K562 (cell line): ENCODE measurements around the gene KMT2D. TPM values are rescaled to one million over a fixed set of nuclear protein-coding genes. Genes with fewer than 3 reads are reported as not detected.

Experiments used
- ARHGAP35 ChIP-seq: fragments of 450-650 bp; IDR thresholded peaks from 2 replicates; pipeline ENCODE4 v1.6.1; 2018; ENCODE audit not compliant: partially characterized antibody
- CEBPB ChIP-seq: fragments of 450-650 bp; IDR thresholded peaks from 2 replicates; pipeline ENCODE4 v1.6.1; 2016; ENCODE audit warnings: missing genetic modification characterization, missing compliant biosample characterization
- CREB3 ChIP-seq: fragments of 450-650 bp; conservative IDR thresholded peaks from 2 replicates; pipeline ENCODE4 v1.6.1; 2016; ENCODE audit warnings: missing genetic modification characterization, low read depth, mild to moderate bottlenecking, missing compliant biosample characterization, moderate library complexity
- ETV5 ChIP-seq: sonication (generic); formaldehyde crosslinking; IDR thresholded peaks from 2 replicates; pipeline ENCODE4 v1.4.0; 2020; ENCODE audit warnings: low read depth, mild to moderate bottlenecking, missing genetic modification reagents
- HNRNPL ChIP-seq: fragments of 200-400 bp; formaldehyde crosslinking; IDR thresholded peaks from 2 replicates; pipeline ENCODE4 v1.6.1; 2017; ENCODE audit warnings: low read depth, mild to moderate bottlenecking, low read length
- JUN ChIP-seq, 2 experiments: sonication (generic) in 1 of 2; formaldehyde crosslinking in 1 of 2; IDR thresholded peaks; 2 replicates each; pipeline versions ENCODE4 v1.6.1 to v1.8.0; 2012 to 2022; ENCODE audit warnings: borderline replicate concordance in 2 of 2, mild to moderate bottlenecking in 2 of 2, improper control_type of control experiment in 1 of 2, low read depth in 1 of 2, low read length in 1 of 2, missing genetic modification reagents in 1 of 2
- KAT2B ChIP-seq: IDR thresholded peaks from one replicate; pipeline ENCODE4 v1.6.1; 2012; ENCODE audit warnings: low read depth, mild to moderate bottlenecking, control low read depth, inconsistent platforms, low read length, moderate library complexity
- L3MBTL2 ChIP-seq: fragments of 450-650 bp; IDR thresholded peaks from 2 replicates; pipeline ENCODE4 v1.6.1; 2016; ENCODE audit warnings: mild to moderate bottlenecking, moderate library complexity
- MLLT1 ChIP-seq, 2 experiments: fragments of 450-650 bp; IDR thresholded peaks; 2 replicates each; pipeline ENCODE4 v1.6.1; 2016
- POLR2B ChIP-seq: fragments of 450-650 bp; IDR thresholded peaks from 2 replicates; pipeline ENCODE4 v1.6.1; 2018; ENCODE audit warnings: low read depth; ENCODE audit not compliant: partially characterized antibody
- POU5F1 ChIP-seq: fragments of 150-350 bp; IDR thresholded peaks from 2 replicates; pipeline ENCODE4 v1.6.1; 2014; ENCODE audit warnings: borderline replicate concordance, low read length, low read depth, mild to moderate bottlenecking; ENCODE audit not compliant: partially characterized antibody
- XRCC4 ChIP-seq: IDR thresholded peaks from one replicate; pipeline ENCODE4 v1.6.1; 2011; ENCODE audit not compliant: insufficient read depth, insufficient read length; ENCODE audit errors: extremely low read depth
- ZFP36 ChIP-seq: fragments of 150-350 bp; IDR thresholded peaks from 2 replicates; pipeline ENCODE4 v1.6.1; 2018; ENCODE audit warnings: low read length, low read depth; ENCODE audit not compliant: partially characterized antibody
- ZFPM2 ChIP-seq: fragments of 250-450 bp; sonication (Bioruptor Pico); IDR thresholded peaks from 2 replicates; pipeline ENCODE4 v1.5.1; 2022; ENCODE audit warnings: mild to moderate bottlenecking
- ZNF232 ChIP-seq: sonication (generic); formaldehyde crosslinking; IDR thresholded peaks from 2 replicates; pipeline ENCODE4 v1.8.0; 2022; ENCODE audit warnings: mild to moderate bottlenecking, missing genetic modification reagents
- ZNF586 ChIP-seq: fragments of 450-650 bp; formaldehyde crosslinking; conservative IDR thresholded peaks from 2 replicates; pipeline ENCODE4 v1.4.0; 2020; ENCODE audit warnings: mild to moderate bottlenecking, moderate library complexity
- ZNF717 ChIP-seq: fragments of 250-450 bp; sonication (Bioruptor Pico); IDR thresholded peaks from 2 replicates; pipeline ENCODE4 v1.5.0; 2021
- polyA plus RNA-seq, 8 experiments: library from polyadenylated mRNA; depleted of rRNA in 4 of 8; stranded (reverse) in 5 of 8; unstranded in 3 of 8; fragments of >200 nt; fragmentation: Nextera tagmentation in 2 of 8; fragmentation: Illumina TruSeq in 1 of 8; extraction: Ambion mirVana in 2 of 8; extraction: Trizol in 1 of 8; gene quantifications; 2 replicates each; pipeline versions ENCODE4 v1.2.1 to v1.2.3, GENCODE V29; 2011 to 2014; ENCODE audit warnings: inconsistent platforms in 1 of 8, missing spikeins in 1 of 8
- total RNA-seq, 7 experiments: library from RNA; depleted of rRNA in 6 of 7; stranded (reverse); fragments of >200 nt in 6 of 7; fragmentation: Illumina TruSeq in 2 of 7; extraction: Trizol in 2 of 7; gene quantifications; 2 replicates each; pipeline versions ENCODE4 v1.2.1 to v1.2.3, GENCODE V29; 2011 to 2021; ENCODE audit warnings: low replicate concordance in 1 of 7
- TF ChIP-seq, protein P1 (sequence below): sonication (generic); formaldehyde crosslinking; IDR thresholded peaks from 2 replicates; pipeline ENCODE4 v1.8.0; 2023; ENCODE audit warnings: mild to moderate bottlenecking, missing genetic modification reagents

The KMT2D gene
- total and polyA plus RNA-seq, 9 of the 15 experiments (the other 6 are each of a cell fraction or from before 2014, with no cell fraction given) = 0.22 to 93.7 (median 13.7) TPM

DNA sequence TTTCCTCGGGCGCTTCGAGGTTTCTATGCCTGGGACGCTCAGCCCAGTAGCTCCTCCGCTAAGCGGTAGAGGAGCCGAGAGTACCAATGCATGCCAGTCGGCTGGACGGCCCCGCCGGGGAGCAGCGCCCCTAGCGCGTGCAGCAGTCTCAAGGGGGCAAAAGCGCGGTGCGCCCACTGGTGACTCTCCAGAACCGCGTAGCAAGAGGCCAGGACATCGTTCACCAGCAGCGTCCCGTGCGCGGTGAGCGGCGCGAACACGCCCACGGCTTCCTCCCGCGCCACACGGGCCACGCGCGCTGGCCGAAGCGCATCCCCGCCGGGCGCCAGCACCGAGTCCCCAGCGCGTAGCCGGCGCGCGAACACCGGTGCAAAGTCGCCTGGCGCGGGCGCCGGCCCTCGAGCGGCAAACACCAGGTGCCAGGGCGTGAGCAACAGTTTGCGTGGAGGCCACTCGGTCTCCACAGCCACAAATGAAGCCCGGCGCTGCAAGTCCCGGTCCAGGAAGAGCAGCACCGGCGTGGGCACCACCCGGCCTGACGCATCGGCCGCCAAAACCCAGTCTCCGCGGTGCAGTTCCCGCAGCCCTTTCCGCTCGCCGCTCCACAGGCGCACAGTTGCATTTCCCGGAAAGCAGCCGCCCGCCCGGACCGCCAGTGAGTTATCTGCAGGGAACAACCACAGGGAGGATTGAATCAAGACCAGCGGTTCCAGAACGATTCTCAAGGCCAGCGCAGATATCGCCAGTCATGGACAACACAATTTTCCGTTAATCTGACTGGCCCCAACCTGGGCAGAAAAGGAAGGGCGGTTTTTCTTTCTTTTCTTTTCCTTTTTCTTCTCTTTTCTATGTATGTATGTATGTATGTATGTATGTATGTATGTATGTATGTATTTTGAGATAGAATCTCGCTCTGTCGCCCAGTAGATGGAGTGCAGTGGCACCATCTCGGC is 29.5 kb upstream of the KMT2D start (continued):
- TF ChIP-seq XRCC4 = no peak
- no peak for TF ChIP-seq POU5F1
- no peak for TF ChIP-seq CREB3 (tag)
- TF ChIP-seq JUN (IDR thresholded peaks at IDR 0.05; ENCODE audit: borderline replicate concordance, low read depth, low read length) = no peak
- TF ChIP-seq JUN (CRISPR knock-in tag; IDR thresholded peaks at IDR 0.05; ENCODE audit: borderline replicate concordance) = no peak
- TF ChIP-seq CEBPB (tag) = no peak
- no peak for TF ChIP-seq KAT2B
- TF ChIP-seq POLR2B = no peak
- no peak for TF ChIP-seq ZFP36
- peak; percentile 92 for TF ChIP-seq L3MBTL2
- TF ChIP-seq ZNF717 (CRISPR knock-in tag) = no peak
- peak in 1 of 2 experiments; percentile 80; a peak in 2 of 4 replicates for TF ChIP-seq MLLT1 (IDR thresholded peaks at IDR 0.05)
- TF ChIP-seq HNRNPL = peak; percentile 81
- TF ChIP-seq ZFPM2 (CRISPR knock-in tag) = no peak
- TF ChIP-seq, protein P1, sequence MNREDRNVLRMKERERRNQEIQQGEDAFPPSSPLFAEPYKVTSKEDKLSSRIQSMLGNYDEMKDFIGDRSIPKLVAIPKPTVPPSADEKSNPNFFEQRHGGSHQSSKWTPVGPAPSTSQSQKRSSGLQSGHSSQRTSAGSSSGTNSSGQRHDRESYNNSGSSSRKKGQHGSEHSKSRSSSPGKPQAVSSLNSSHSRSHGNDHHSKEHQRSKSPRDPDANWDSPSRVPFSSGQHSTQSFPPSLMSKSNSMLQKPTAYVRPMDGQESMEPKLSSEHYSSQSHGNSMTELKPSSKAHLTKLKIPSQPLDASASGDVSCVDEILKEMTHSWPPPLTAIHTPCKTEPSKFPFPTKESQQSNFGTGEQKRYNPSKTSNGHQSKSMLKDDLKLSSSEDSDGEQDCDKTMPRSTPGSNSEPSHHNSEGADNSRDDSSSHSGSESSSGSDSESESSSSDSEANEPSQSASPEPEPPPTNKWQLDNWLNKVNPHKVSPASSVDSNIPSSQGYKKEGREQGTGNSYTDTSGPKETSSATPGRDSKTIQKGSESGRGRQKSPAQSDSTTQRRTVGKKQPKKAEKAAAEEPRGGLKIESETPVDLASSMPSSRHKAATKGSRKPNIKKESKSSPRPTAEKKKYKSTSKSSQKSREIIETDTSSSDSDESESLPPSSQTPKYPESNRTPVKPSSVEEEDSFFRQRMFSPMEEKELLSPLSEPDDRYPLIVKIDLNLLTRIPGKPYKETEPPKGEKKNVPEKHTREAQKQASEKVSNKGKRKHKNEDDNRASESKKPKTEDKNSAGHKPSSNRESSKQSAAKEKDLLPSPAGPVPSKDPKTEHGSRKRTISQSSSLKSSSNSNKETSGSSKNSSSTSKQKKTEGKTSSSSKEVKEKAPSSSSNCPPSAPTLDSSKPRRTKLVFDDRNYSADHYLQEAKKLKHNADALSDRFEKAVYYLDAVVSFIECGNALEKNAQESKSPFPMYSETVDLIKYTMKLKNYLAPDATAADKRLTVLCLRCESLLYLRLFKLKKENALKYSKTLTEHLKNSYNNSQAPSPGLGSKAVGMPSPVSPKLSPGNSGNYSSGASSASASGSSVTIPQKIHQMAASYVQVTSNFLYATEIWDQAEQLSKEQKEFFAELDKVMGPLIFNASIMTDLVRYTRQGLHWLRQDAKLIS = no peak
- no peak for TF ChIP-seq ARHGAP35
- peak; percentile 69; the same call in 1 of the 2 replicates for TF ChIP-seq ETV5 (CRISPR knock-in tag)
- TF ChIP-seq ZNF232 (CRISPR knock-in tag) = no peak
- no peak for TF ChIP-seq ZNF586 (CRISPR knock-in tag)
